H1 (cell line): ENCODE data around the gene KIF26A. TPM values are rescaled to one million over a fixed set of nuclear protein-coding genes. Genes with fewer than 3 reads are reported as not detected.
A peak's percentile ranks its signal among the peaks of the same experiment; 100 is the strongest.

ENCODE experiments used
- CTCF ChIA-PET: fragments of 300-600 bp; sonication (Branson Sonifier 250); formaldehyde crosslinking; loops from one replicate; lab custom pipeline; 2021; ENCODE audit not compliant: partially characterized antibody; lab: Charles Lee
- POLR2A ChIA-PET: fragments of 300-600 bp; sonication (Branson Sonifier 250); formaldehyde crosslinking; loops from one replicate; lab custom pipeline; 2021; ENCODE audit warnings: inconsistent platforms; ENCODE audit not compliant: partially characterized antibody; lab: Charles Lee
- DNase-seq, 2 experiments: peaks; one replicate each; pipeline versions ENCODE4 v3.0.0 to v3.0.0-alpha.2; 2010 to 2022; ENCODE audit warnings: low spot score in 2 of 2, low read depth in 1 of 2, mixed read lengths in 1 of 2
- FAIRE-seq: peaks from 2 replicates; lab custom pipeline; 2011; peaks lifted over from hg19 to GRCh38; lab: Jason Lieb, UNC
- H2AFZ ChIP-seq: 2 replicates; pipeline ENCODE4 v1.8.1; 2012; ENCODE audit warnings: low read length, inconsistent platforms
- H2AK5ac ChIP-seq: 2 replicates; pipeline ENCODE4 v1.6.1; 2013; ENCODE audit warnings: low read depth, low read length
- H2BK120ac ChIP-seq: replicated peaks from 2 replicates; pipeline ENCODE3; 2013; ENCODE audit warnings: low read depth, low read length, inconsistent platforms
- H2BK12ac ChIP-seq: 2 replicates; pipeline ENCODE4 v1.6.1; 2013; ENCODE audit warnings: low read depth, low read length
- H2BK15ac ChIP-seq: 2 replicates; pipeline ENCODE4 v1.6.1; 2013; ENCODE audit warnings: low read length
- H2BK20ac ChIP-seq: 2 replicates; pipeline ENCODE4 v1.6.1; 2013; ENCODE audit warnings: low read length
- H2BK5ac ChIP-seq: 2 replicates; pipeline ENCODE4 v1.6.1; 2013; ENCODE audit warnings: low read depth, low read length
- H3K14ac ChIP-seq: 2 replicates; pipeline ENCODE4 v1.6.1; 2013; ENCODE audit warnings: inconsistent platforms; ENCODE audit not compliant: insufficient read length
- H3K18ac ChIP-seq: 2 replicates; pipeline ENCODE4 v1.6.1; 2013; ENCODE audit warnings: low read length; ENCODE audit errors: extremely low read depth
- H3K23ac ChIP-seq: 2 replicates; pipeline ENCODE4 v1.6.1; 2013; ENCODE audit warnings: inconsistent platforms; ENCODE audit not compliant: insufficient read length
- H3K23me2 ChIP-seq: 2 replicates; pipeline ENCODE4 v1.6.1; 2013; ENCODE audit warnings: low read depth, low read length
- H3K27ac ChIP-seq: 2 replicates; pipeline ENCODE4 v1.6.1; 2011; ENCODE audit warnings: low read depth, low read length, inconsistent platforms
- H3K27me3 ChIP-seq, 4 experiments: replicated peaks in 1 of 4; 1 replicate in 1 of 4; 2 replicates in 3 of 4; pipeline versions ENCODE4 v1.6.1 to v1.8.1; 2011 to 2013; ENCODE audit warnings: low read length in 3 of 4, mild to moderate bottlenecking in 3 of 4, inconsistent platforms in 2 of 4, mixed read lengths in 2 of 4, moderate library complexity in 1 of 4; ENCODE audit not compliant: control insufficient read depth in 3 of 4, insufficient read depth in 3 of 4; ENCODE audit errors: extremely low read depth in 1 of 4
- H3K36me3 ChIP-seq, 4 experiments: 2 replicates each; pipeline versions ENCODE4 v1.6.1 to v1.8.1; 2011 to 2013; ENCODE audit warnings: mild to moderate bottlenecking in 4 of 4, low read length in 3 of 4, moderate library complexity in 2 of 4, control low read depth in 1 of 4, inconsistent platforms in 1 of 4; ENCODE audit not compliant: insufficient read depth in 4 of 4, control insufficient read depth in 2 of 4
- H3K4ac ChIP-seq: replicated peaks from 2 replicates; pipeline ENCODE3; 2013; ENCODE audit warnings: low read length, low read depth, mixed read lengths, inconsistent platforms; ENCODE audit not compliant: insufficient read length
- H3K4me1 ChIP-seq, 4 experiments: replicated peaks in 1 of 4; 1 replicate in 1 of 4; 2 replicates in 3 of 4; pipeline versions ENCODE4 v1.6.1 to v1.8.1; 2011 to 2013; ENCODE audit warnings: low read length in 3 of 4, inconsistent platforms in 2 of 4, mixed read lengths in 1 of 4; ENCODE audit not compliant: insufficient read depth in 4 of 4, control insufficient read depth in 3 of 4
- H3K4me2 ChIP-seq, 2 experiments: 2 replicates each; pipeline versions ENCODE4 v1.6.1 to v1.8.1; 2011 to 2013; ENCODE audit warnings: low read depth in 2 of 2, low read length in 2 of 2, control low read depth in 1 of 2, inconsistent platforms in 1 of 2, mild to moderate bottlenecking in 1 of 2; ENCODE audit not compliant: insufficient read depth in 1 of 2
- H3K4me3 ChIP-seq, 4 experiments: fragments of 200-600, 300-600 bp in 1 of 4; sonication (generic), shearing (Covaris generic), sonication (Bioruptor Twin) in 1 of 4; 2 replicates each; pipeline versions ENCODE4 v1.5.1 to v1.8.1; 2011 to 2016; ENCODE audit warnings: low read length in 4 of 4, low read depth in 3 of 4, control low read depth in 2 of 4, inconsistent platforms in 2 of 4, mild to moderate bottlenecking in 2 of 4, mixed read lengths in 1 of 4, moderate library complexity in 1 of 4; ENCODE audit not compliant: insufficient read depth in 2 of 4; ENCODE audit errors: extremely low read depth in 1 of 4
- H3K56ac ChIP-seq: replicated peaks from 2 replicates; pipeline ENCODE3; 2013; ENCODE audit warnings: low read depth, mild to moderate bottlenecking, mixed read lengths, low read length, inconsistent platforms; ENCODE audit not compliant: insufficient read length
- H3K79me1 ChIP-seq: 2 replicates; pipeline ENCODE4 v1.6.1; 2013; ENCODE audit warnings: low read depth, low read length, control low read depth
- H3K79me2 ChIP-seq, 2 experiments: 2 replicates each; pipeline versions ENCODE4 v1.6.1 to v1.8.1; 2012 to 2013; ENCODE audit warnings: low read length in 2 of 2, mild to moderate bottlenecking in 2 of 2, inconsistent platforms in 1 of 2; ENCODE audit not compliant: insufficient read depth in 2 of 2, control insufficient read depth in 1 of 2
- H3K9ac ChIP-seq, 4 experiments: replicated peaks in 1 of 4; 1 replicate in 1 of 4; 2 replicates in 3 of 4; pipeline versions ENCODE4 v1.6.1 to v1.8.1; 2011 to 2013; ENCODE audit warnings: low read depth in 3 of 4, low read length in 3 of 4, control low read depth in 2 of 4, mild to moderate bottlenecking in 2 of 4, moderate library complexity in 2 of 4, inconsistent platforms in 1 of 4; ENCODE audit errors: extremely low read depth in 1 of 4
- H3K9me3 ChIP-seq, 2 experiments: 2 replicates each; pipeline versions ENCODE4 v1.6.1 to v1.8.1; 2012 to 2013; ENCODE audit warnings: mild to moderate bottlenecking in 2 of 2, moderate library complexity in 2 of 2, control low read depth in 1 of 2, inconsistent platforms in 1 of 2, low read depth in 1 of 2, low read length in 1 of 2, mixed read lengths in 1 of 2; ENCODE audit not compliant: insufficient read depth in 2 of 2
- H4K20me1 ChIP-seq, 2 experiments: replicated peaks in 1 of 2; 2 replicates each; pipeline versions ENCODE3 to v1.8.1; 2011 to 2013; ENCODE audit warnings: inconsistent platforms in 2 of 2, low read length in 2 of 2, mild to moderate bottlenecking in 1 of 2; ENCODE audit not compliant: insufficient read depth in 2 of 2, control insufficient read depth in 1 of 2
- H4K5ac ChIP-seq: 2 replicates; pipeline ENCODE4 v1.6.1; 2013; ENCODE audit warnings: low read length, low read depth, mixed read lengths, inconsistent platforms; ENCODE audit not compliant: insufficient read length
- H4K8ac ChIP-seq: 2 replicates; pipeline ENCODE4 v1.8.0; 2013; ENCODE audit warnings: mild to moderate bottlenecking, moderate library complexity, low read length, inconsistent platforms; ENCODE audit not compliant: insufficient read depth; ENCODE audit errors: extremely low read depth
- H4K91ac ChIP-seq: replicated peaks from 2 replicates; pipeline ENCODE3; 2013; ENCODE audit warnings: low read length, mixed read lengths, inconsistent platforms; ENCODE audit not compliant: insufficient read length
- CTCF ChIP-seq, 3 experiments: IDR thresholded peaks; 1 replicate in 2 of 3; 2 replicates in 1 of 3; pipeline versions ENCODE4 v1.5.1 to v1.6.1; 2011; ENCODE audit warnings: low read length in 3 of 3, mild to moderate bottlenecking in 3 of 3, inconsistent platforms in 2 of 3, low read depth in 1 of 3, moderate library complexity in 1 of 3; ENCODE audit not compliant: insufficient read depth in 1 of 3; ENCODE audit errors: control extremely low read depth in 1 of 3
- GTF2F1 ChIP-seq: IDR thresholded peaks from 2 replicates; pipeline ENCODE4 v1.6.1; 2012; ENCODE audit warnings: low read depth, low read length, improper control_type of control experiment, borderline replicate concordance
- RAD21 ChIP-seq, 2 experiments: IDR thresholded peaks in 1 of 2; conservative IDR thresholded peaks in 1 of 2; 2 replicates each; pipeline ENCODE4 v1.6.1; 2011; ENCODE audit warnings: low read depth in 2 of 2, low read length in 2 of 2, improper control_type of control experiment in 1 of 2, inconsistent platforms in 1 of 2, mild to moderate bottlenecking in 1 of 2, moderate library complexity in 1 of 2
- WGBS, 2 experiments: shearing (Covaris generic) in 1 of 2; methylation state at CpG; one replicate each; pipeline versions ENCODE4 v1.1.6 to v1.1.7; 2013 to 2015; ENCODE audit warnings: low lambda C conversion rate in 2 of 2, mixed read lengths in 2 of 2, inconsistent platforms in 1 of 2, low coverage in 1 of 2, missing lambda C conversion rate in 1 of 2; ENCODE audit not compliant: insufficient replicate concordance in 2 of 2, insufficient coverage in 1 of 2, insufficient read length in 1 of 2; ENCODE audit errors: extremely low coverage in 1 of 2, missing lambda C conversion rate in 1 of 2; 5-methylcytosine and 5-hydroxymethylcytosine counted together
- polyA plus RNA-seq, 7 experiments: library from polyadenylated mRNA; depleted of rRNA in 3 of 7; stranded (reverse) in 5 of 7; unstranded in 2 of 7; fragments of >200 nt in 5 of 7; fragments of 200-250 nt in 2 of 7; gene quantifications; 1 replicate in 5 of 7; 2 replicates in 1 of 7; 4 replicates in 1 of 7; pipeline versions ENCODE4 v1.2.1 to v1.2.3, GENCODE V29; 2011 to 2013; ENCODE audit warnings: missing spikeins in 2 of 7, mixed read lengths in 2 of 7
- total RNA-seq: library from RNA; stranded (reverse); fragmentation: NEBNext Ultra II Directional; extraction: Animal tissue kit (Norgen Biotek cat#: 25700); gene quantifications from 2 replicates; pipeline ENCODE4 v1.2.1, GENCODE V29; 2021

KIF26A gene
- total and polyA plus RNA-seq, 2 of the 8 experiments (the other 6 are each of a cell fraction or from before 2014, with no cell fraction given): 11.5 to 41.6 TPM

DNA sequence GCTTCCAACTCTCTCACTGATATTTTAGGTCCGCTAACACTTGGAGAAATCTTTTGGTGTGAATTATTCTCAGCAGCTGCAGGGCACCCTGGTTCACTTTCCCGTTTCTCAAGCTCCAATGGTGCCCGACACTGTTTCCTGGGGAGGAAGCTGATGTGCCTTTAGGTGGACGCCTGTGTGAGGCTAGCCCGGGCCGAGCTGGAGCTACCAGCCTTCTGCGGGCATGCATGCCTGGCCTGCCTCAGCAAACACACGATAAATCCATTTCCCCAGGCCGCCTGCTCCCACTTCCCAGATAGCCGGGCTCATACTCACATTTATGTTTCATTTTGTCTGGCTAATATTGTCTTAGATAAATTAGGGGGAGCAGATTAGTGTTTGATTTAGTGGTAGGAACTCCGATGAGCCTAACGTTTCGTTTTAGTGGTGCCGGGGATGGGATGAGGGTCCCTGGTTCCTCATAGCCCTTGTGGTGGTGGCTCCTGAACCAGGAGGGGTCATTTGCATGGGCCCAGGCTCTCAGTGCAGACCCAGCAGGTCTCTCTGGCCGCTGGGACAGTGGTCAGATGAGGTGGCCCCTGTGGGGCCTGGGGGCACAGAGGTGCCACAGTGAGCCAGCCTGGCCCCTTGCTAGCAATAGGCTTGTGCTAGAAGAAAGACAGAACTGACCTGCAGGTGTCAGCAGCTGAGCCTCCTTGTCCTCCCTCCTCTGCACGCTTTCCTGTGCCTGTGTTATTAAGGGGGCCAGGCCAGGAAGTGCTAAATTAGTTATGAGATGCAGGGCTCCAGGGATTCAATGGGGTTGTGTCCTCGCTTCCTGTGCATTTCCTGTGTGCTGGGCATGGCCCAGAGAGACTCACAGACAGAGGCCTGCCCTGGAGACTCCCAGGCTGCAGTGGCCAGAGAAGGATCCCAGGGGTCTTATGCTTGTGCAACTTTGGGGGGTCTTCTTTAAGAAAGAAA lies 88.3 kb downstream of the KIF26A start:
- no peak overlapping the region for H3K14ac ChIP-seq
- H2BK12ac ChIP-seq: no peak overlapping the region
- H2AK5ac ChIP-seq: no peak overlapping the region
- H3K9me3 ChIP-seq: peaks cover 0 to 4% of the 10 kb centered on the region in 2 experiments; a peak in 2 of 4 replicates
- no peak overlapping the region for H3K23ac ChIP-seq
- POLR2A ChIA-PET: no interaction called here
- peak; percentile 17 to 30 (median 19); a peak in 3 of 4 replicates for TF ChIP-seq CTCF (IDR thresholded peaks at IDR 0.05; ENCODE audit: control extremely low read depth in 1 of 3, insufficient read depth in 1 of 3, low read depth in 1 of 3, low read length in 3 of 3)
- TF ChIP-seq RAD21 (IDR thresholded peaks at IDR 0.05 in 1 of 2, conservative IDR thresholded peaks at IDR 0.05 in 1 of 2; ENCODE audit: low read depth in 2 of 2, low read length in 2 of 2): peak; percentile 18 to 49
- TF ChIP-seq GTF2F1: no peak
- peaks cover 0 to 11% (median 4%) of the 10 kb centered on the region in 4 experiments; a peak in 4 of 7 replicates for H3K4me1 ChIP-seq
- no peaks in the 10 kb centered on the region for H3K79me1 ChIP-seq
- WGBS, 2 experiments: 87% methylated on average over 14 of the region's 17 CpGs; no CpG with 5 or more reads in 1 of the 2 experiments
- no peak overlapping the region for H3K4me2 ChIP-seq
- no peak overlapping the region for H3K4me3 ChIP-seq
- H3K27me3 ChIP-seq: no peaks in the 10 kb centered on the region
- no peak overlapping the region for H2BK5ac ChIP-seq
- H3K36me3 ChIP-seq: no peaks in the 10 kb centered on the region; a peak in 1 of 8 replicates
- no peak for FAIRE-seq
- H3K18ac ChIP-seq: no peak overlapping the region
- H4K8ac ChIP-seq: no peak overlapping the region; the same call in 1 of the 2 replicates
- no peak overlapping the region; the same call in 1 of the 2 replicates for H2BK20ac ChIP-seq
- H2AFZ ChIP-seq: no peak overlapping the region
- DNase-seq: peak in 1 of 2 experiments; percentile 44
- no peak overlapping the region; the same call in 1 of the 2 replicates for H2BK15ac ChIP-seq
- no peak overlapping the region for H3K56ac ChIP-seq
- CTCF ChIA-PET: interaction anchor here (0.6 to 4.6 kb wide), 10 partner anchors 13 to 338 kb away, joined by 3 to 14 read pairs (median 3); no protein-coding TSS in a partner anchor
- peaks cover 0 to 1% of the 10 kb centered on the region in 2 experiments for H4K20me1 ChIP-seq
- no peaks in the 10 kb centered on the region for H3K79me2 ChIP-seq
- no peak overlapping the region for H3K27ac ChIP-seq
- H3K4ac ChIP-seq: no peak overlapping the region
- no peak overlapping the region for H3K9ac ChIP-seq
- H3K23me2 ChIP-seq: peaks cover 2% of the 10 kb centered on the region; the same call in 1 of the 2 replicates
- no peak overlapping the region for H2BK120ac ChIP-seq
- H4K5ac ChIP-seq: no peak overlapping the region
- H4K91ac ChIP-seq: no peak overlapping the region
